ENCODE data around the gene ZBTB26.

DNA sequence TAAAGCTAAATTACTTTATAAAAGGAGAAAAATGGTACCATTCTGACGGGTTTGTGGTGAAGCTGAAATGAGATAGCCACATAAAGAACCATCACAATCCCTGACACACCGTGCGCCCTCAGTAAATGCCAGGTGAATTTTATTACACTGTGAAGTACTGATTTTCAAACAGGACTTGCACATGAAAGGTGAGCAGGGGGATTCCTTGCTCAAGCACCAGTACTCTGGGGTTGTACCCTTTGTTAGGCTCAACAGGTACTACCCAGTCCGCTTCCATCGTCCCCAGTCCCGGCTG lies 9.1 kb upstream of the ZBTB26 start:
- TF ChIP-seq HCFC1 (IDR thresholded peaks at IDR 0.05; ENCODE audit: low read length) (no peak), ETV6 (conservative IDR thresholded peaks at IDR 0.05 in 1 of 2, IDR thresholded peaks at IDR 0.05 in 1 of 2; ENCODE audit: borderline replicate concordance in 1 of 2, low read depth in 1 of 2) (no peak), EP300 (IDR thresholded peaks at IDR 0.05; ENCODE audit: borderline replicate concordance in 1 of 2, control insufficient read depth in 1 of 2, low read depth in 2 of 2, low read length in 2 of 2) (no peak), SREBF2 (IDR thresholded peaks at IDR 0.05; ENCODE audit: low read length) (no peak), EZH2 (IDR thresholded peaks at IDR 0.05; ENCODE audit: borderline replicate concordance, control insufficient read depth, low read depth, low read length) (no peak)
- TF ChIP-seq, protein P1, sequence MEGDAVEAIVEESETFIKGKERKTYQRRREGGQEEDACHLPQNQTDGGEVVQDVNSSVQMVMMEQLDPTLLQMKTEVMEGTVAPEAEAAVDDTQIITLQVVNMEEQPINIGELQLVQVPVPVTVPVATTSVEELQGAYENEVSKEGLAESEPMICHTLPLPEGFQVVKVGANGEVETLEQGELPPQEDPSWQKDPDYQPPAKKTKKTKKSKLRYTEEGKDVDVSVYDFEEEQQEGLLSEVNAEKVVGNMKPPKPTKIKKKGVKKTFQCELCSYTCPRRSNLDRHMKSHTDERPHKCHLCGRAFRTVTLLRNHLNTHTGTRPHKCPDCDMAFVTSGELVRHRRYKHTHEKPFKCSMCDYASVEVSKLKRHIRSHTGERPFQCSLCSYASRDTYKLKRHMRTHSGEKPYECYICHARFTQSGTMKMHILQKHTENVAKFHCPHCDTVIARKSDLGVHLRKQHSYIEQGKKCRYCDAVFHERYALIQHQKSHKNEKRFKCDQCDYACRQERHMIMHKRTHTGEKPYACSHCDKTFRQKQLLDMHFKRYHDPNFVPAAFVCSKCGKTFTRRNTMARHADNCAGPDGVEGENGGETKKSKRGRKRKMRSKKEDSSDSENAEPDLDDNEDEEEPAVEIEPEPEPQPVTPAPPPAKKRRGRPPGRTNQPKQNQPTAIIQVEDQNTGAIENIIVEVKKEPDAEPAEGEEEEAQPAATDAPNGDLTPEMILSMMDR (IDR thresholded peaks at IDR 0.05 in 2 of 3, conservative IDR thresholded peaks at IDR 0.05 in 1 of 3; ENCODE audit: control insufficient read depth in 2 of 3, extremely low read depth in 1 of 3, insufficient read depth in 1 of 3, low read depth in 3 of 3, low read length in 3 of 3): no peak
- TF ChIP-seq, protein P2, sequence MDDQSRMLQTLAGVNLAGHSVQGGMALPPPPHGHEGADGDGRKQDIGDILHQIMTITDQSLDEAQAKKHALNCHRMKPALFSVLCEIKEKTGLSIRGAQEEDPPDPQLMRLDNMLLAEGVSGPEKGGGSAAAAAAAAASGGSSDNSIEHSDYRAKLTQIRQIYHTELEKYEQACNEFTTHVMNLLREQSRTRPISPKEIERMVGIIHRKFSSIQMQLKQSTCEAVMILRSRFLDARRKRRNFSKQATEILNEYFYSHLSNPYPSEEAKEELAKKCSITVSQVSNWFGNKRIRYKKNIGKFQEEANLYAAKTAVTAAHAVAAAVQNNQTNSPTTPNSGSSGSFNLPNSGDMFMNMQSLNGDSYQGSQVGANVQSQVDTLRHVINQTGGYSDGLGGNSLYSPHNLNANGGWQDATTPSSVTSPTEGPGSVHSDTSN (IDR thresholded peaks at IDR 0.05; ENCODE audit: insufficient replicate concordance, low read depth, low read length): no peak
